ENCODE measurements around the gene GPAT3.

DNA sequence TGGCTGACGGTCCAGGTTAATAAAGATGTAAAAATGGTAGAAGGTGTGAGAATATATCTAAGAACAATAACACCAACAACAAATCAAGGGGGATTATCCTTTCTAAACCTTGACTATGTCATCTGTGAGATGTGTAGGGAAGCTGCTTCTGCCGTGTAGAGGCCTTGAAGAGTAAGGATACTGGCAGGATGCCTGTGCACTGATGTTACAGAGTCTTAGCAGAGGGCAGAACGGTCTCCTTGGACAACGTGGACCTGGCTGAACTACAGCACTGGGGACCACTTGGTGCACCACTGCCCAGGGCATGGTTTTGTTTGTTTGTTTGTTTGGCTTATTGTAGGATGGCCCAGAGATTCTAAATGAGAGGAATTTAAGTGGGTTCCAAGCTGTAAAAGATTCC is 33.5 kb downstream of the GPAT3 start:
- TF ChIP-seq EP300 (IDR thresholded peaks at IDR 0.05) (no peak), POLR2A (IDR thresholded peaks at IDR 0.05) (no peak), POLR2AphosphoS5 (IDR thresholded peaks at IDR 0.05) (no peak)
- TF ChIP-seq, protein P1, sequence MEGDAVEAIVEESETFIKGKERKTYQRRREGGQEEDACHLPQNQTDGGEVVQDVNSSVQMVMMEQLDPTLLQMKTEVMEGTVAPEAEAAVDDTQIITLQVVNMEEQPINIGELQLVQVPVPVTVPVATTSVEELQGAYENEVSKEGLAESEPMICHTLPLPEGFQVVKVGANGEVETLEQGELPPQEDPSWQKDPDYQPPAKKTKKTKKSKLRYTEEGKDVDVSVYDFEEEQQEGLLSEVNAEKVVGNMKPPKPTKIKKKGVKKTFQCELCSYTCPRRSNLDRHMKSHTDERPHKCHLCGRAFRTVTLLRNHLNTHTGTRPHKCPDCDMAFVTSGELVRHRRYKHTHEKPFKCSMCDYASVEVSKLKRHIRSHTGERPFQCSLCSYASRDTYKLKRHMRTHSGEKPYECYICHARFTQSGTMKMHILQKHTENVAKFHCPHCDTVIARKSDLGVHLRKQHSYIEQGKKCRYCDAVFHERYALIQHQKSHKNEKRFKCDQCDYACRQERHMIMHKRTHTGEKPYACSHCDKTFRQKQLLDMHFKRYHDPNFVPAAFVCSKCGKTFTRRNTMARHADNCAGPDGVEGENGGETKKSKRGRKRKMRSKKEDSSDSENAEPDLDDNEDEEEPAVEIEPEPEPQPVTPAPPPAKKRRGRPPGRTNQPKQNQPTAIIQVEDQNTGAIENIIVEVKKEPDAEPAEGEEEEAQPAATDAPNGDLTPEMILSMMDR (IDR thresholded peaks at IDR 0.05) = no peak
